ENCODE data around the gene MRGPRD. TPM values are rescaled to one million over a fixed set of nuclear protein-coding genes. Genes with fewer than 3 reads are reported as not detected.

The MRGPRD gene
- total RNA-seq, 1 donor = not detected

DNA sequence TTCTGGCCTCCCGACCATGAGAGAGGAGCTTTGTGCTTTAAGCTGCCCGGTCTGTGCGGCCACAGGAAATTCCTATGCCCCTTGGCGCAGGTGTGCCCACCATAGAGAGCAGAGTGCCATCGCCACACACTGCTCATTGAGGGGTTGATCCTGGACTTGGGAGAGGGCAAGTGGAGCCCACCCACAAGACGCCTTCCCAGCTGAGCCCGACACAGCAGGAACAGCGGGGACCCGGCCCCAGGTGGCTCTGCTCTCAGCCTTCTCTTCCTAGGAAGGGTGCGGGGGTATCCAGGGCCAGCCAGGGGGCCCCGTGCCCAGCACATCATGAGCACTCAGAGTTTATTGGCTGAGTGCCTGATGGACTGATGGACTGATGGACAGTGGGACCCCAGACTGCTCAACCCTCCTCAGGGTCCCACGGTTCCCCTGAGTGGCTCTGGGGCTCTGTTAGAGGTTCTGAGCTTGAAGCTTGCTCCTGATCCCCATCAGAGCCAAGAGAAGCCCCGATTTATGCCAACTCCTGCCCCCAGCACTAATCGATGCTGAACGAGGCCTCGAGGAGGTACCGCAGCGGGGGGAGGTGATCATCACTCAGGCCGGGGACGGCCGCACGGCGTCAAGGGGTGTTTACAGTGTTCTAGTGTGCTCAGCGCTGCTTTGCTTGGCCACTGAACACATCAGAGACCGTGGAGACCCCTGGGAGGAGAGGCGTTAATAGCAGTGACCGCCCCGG, 13.5 kb upstream of the MRGPRD start:
- DNase-seq (ENCODE audit: low read depth) = no peak
- TF ChIP-seq, protein P1, sequence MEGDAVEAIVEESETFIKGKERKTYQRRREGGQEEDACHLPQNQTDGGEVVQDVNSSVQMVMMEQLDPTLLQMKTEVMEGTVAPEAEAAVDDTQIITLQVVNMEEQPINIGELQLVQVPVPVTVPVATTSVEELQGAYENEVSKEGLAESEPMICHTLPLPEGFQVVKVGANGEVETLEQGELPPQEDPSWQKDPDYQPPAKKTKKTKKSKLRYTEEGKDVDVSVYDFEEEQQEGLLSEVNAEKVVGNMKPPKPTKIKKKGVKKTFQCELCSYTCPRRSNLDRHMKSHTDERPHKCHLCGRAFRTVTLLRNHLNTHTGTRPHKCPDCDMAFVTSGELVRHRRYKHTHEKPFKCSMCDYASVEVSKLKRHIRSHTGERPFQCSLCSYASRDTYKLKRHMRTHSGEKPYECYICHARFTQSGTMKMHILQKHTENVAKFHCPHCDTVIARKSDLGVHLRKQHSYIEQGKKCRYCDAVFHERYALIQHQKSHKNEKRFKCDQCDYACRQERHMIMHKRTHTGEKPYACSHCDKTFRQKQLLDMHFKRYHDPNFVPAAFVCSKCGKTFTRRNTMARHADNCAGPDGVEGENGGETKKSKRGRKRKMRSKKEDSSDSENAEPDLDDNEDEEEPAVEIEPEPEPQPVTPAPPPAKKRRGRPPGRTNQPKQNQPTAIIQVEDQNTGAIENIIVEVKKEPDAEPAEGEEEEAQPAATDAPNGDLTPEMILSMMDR (IDR thresholded peaks at IDR 0.05; ENCODE audit: insufficient read depth, low read depth, low read length) = no peak

DNA sequence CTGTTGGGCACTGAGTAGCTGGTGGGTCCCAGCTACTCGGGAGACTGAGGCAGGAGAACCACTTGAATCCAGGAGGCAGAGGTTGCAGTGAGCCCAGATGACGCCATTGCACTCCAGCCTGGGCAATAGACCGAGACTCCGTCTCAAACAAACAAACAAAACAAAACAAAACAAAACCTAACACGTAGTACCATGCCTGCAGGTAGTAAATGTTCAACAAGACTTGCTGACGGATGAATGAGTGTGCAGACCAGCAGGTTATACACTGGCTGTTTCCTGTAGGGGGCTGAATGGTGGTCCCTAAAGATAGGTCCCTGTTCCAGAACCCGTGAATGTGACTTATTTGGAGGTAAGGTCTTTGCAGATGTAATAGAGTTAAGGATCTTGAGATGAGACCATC, 12.8 kb upstream of the MRGPRD start:
- TF ChIP-seq, protein P1 (IDR thresholded peaks at IDR 0.05; ENCODE audit: insufficient read depth, low read depth, low read length) = no peak

More for the DNA sequence above, 13.5 kb upstream of the MRGPRD start:
- no peak overlapping the region for H3K4me3 ChIP-seq (ENCODE audit: low read depth, low read length)

DNA sequence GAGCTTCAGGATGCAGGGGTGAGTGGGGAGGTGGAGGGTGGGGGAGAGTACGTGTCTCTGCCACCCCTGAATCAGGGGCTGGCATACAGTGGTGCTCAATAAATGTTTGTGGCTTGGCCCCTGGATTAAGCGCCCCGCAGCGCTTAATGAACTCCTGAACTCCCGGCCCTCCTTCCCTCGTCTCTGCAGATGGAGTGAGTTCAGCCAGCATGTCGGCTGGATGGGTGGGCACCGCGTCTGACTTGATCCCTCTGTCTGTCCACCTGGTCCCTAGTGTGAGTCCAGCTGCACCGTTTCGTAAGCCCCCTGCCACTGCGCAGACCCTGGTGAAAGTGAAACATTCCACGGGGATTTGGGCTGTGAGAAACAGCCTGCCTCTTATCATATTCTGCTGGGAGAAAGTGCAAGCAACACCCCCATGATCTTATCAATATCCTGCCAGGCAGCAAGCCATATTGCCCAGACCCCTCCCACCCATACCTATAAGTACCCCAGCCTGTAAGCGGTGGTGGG, 12.0 kb upstream of the MRGPRD start:
- DNase-seq (ENCODE audit: low read depth) = no peak
- TF ChIP-seq, protein P1 (IDR thresholded peaks at IDR 0.05; ENCODE audit: insufficient read depth, low read depth, low read length) = no peak

More for the DNA sequence above, 12.8 kb upstream of the MRGPRD start:
- H3K4me3 ChIP-seq (ENCODE audit: low read depth, low read length) = no peak overlapping the region
- DNase-seq (ENCODE audit: low read depth) = no peak

DNA sequence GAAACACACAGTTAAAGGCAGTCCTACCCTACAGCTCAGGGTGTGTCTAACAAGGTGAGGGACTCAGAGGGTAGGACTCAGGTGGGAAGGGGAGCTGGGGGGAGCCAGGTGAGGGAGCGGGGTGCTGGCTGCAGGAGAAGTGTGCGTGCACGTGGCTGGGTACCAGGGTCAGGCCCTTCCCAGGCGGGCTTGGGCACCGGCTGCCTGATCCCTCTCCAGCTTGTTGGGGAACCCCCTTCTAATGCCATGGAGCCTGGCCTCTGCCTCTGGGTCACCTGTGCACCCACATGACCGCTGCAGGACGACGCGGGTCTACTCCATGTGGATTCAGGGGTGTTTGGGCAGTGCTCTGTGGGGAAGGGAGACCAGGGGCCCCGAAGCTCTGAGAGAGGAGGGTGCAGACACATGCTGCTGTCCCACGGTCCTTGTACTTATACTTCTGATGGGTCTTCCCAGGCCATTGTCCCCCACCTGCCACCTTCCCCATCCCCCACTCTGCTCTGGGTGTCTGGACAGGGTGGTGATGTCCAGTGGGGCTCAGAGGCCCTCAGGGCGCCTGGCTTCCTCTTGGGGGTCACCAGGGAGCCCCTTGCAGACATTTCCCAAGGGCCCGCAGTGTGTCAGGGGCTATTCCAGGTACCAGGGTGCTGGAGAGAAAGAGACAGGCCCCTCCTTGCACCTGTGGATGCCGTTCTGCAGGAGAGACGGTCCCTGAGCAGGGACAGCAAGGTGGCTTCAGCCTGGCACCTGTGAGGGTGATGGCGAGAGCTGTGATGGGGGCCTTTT, 10.4 kb upstream of the MRGPRD start:
- DNase-seq (ENCODE audit: low read depth) = no peak
- TF ChIP-seq, protein P1 (IDR thresholded peaks at IDR 0.05; ENCODE audit: insufficient read depth, low read depth, low read length) = no peak
- H3K4me3 ChIP-seq (ENCODE audit: low read depth, low read length) = no peak overlapping the region

More for the DNA sequence above, 12.0 kb upstream of the MRGPRD start:
- no peak overlapping the region for H3K4me3 ChIP-seq (ENCODE audit: low read depth, low read length)

DNA sequence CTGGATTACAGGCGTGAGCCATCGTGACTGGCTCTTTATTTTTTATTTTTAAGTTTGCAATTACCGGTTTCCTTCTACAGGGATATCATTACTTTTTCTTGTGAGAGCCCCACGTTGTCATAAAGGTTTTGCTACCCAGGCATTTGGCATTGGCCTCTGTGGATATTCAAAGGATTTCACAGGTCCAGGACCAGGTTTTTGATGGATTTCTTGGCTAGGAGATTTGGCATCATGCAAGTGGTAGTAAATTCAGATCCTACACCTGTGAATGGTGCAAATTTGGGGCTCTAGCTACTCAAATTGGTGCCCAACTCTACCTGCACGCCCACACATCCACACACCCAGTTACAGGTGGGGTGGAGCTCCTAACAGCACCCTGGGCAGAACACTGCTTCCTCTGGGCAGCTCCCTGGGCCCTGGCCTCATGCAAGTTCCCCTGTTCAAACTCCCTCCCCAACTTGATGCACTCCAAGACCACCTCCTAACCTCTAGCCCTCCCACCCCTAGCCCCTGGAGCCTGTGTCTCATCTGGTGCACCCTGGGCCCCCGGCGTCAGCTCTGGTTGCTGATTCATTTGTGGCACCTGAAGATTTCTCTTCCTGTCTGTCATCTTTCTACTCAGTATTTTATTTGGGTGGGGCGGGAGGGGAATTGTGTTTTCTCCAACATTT, 9.3 kb upstream of the MRGPRD start:
- DNase-seq (ENCODE audit: low read depth) = no peak
- TF ChIP-seq, protein P1 (IDR thresholded peaks at IDR 0.05; ENCODE audit: insufficient read depth, low read depth, low read length) = no peak
- H3K4me3 ChIP-seq (ENCODE audit: low read depth, low read length) = no peak overlapping the region

DNA sequence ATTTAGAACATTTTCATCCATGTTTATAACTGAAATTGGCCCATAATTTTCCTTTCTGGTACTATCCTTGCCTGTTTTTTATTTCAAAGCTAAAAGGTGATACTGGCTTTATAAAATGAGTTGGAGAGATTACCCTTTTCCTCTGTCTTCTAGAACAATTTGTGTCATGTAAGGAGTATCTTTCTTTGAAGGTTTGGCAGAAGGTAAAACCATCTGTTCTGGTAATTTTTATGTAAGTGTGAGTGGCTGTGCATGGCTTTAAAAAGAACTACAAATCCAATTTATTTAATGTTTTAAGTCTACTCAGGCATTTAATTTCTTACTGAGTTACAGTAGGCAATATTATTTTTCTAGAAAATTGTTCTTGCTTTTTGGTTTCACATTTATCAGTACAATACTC, 7.7 kb upstream of the MRGPRD start:
- no peak for DNase-seq (ENCODE audit: low read depth)
- H3K4me3 ChIP-seq (ENCODE audit: low read depth, low read length) = no peak overlapping the region
- TF ChIP-seq, protein P1 (IDR thresholded peaks at IDR 0.05; ENCODE audit: insufficient read depth, low read depth, low read length) = no peak

Data from fibroblast of villous mesenchyme (primary cell).